ENCODE results near the gene GRID2.

- TF ChIP-seq MAZ (IDR thresholded peaks at IDR 0.05; ENCODE audit: borderline replicate concordance, low read depth, low read length) (no peak), CTCF (conservative IDR thresholded peaks at IDR 0.05; ENCODE audit: low read depth, low read length) (no peak), USF2 (IDR thresholded peaks at IDR 0.05; ENCODE audit: low read depth, low read length) (no peak), MAFK (IDR thresholded peaks at IDR 0.05; ENCODE audit: low read depth, low read length) (no peak), SMC3 (IDR thresholded peaks at IDR 0.05; ENCODE audit: low read depth, low read length) (no peak), POLR2A (IDR thresholded peaks at IDR 0.05; ENCODE audit: low read depth, low read length) (no peak), CHD1 (IDR thresholded peaks at IDR 0.05; ENCODE audit: low read depth, low read length) (no peak), BHLHE40 (IDR thresholded peaks at IDR 0.05; ENCODE audit: low read depth, low read length) (no peak), CEBPB (IDR thresholded peaks at IDR 0.05; ENCODE audit: low read depth, low read length) (no peak), NFE2L2 (IDR thresholded peaks at IDR 0.05; ENCODE audit: low read depth, low read length) (no peak)
Observed at GRCh38 chr4:92263010-92263409, 40.8 kb upstream of the GRID2 start.
